ENCODE results near the gene TRAPPC3.

Gene TRAPPC3

GRCh38 chr1:36126797-36127500, 22.3 kb downstream of the TRAPPC3 start:
- no peak overlapping the region for H3K27ac ChIP-seq
- TF ChIP-seq ZFX (IDR thresholded peaks at IDR 0.05; ENCODE audit: borderline replicate concordance): no peak
- no peak for TF ChIP-seq CTCF (IDR thresholded peaks at IDR 0.05)

GRCh38 chr1:36126005-36126716, 23.1 kb downstream of the TRAPPC3 start:
- TF ChIP-seq ZFX (IDR thresholded peaks at IDR 0.05; ENCODE audit: borderline replicate concordance) (no peak), CTCF (IDR thresholded peaks at IDR 0.05) (no peak)
- H3K27ac ChIP-seq: no peak overlapping the region

GRCh38 chr1:36125129-36125991, 23.9 kb downstream of the TRAPPC3 start, which contains the start of gene COL8A2:
COL8A2 (minus strand) TSS chr1:36125222; CDS start chr1:36100242, 24,980 bp downstream.
- no peak within 1 kb of the TSS for H3K27ac ChIP-seq
- TF ChIP-seq CTCF (IDR thresholded peaks at IDR 0.05) (no peak), ZFX (IDR thresholded peaks at IDR 0.05; ENCODE audit: borderline replicate concordance) (no peak)

DNA sequence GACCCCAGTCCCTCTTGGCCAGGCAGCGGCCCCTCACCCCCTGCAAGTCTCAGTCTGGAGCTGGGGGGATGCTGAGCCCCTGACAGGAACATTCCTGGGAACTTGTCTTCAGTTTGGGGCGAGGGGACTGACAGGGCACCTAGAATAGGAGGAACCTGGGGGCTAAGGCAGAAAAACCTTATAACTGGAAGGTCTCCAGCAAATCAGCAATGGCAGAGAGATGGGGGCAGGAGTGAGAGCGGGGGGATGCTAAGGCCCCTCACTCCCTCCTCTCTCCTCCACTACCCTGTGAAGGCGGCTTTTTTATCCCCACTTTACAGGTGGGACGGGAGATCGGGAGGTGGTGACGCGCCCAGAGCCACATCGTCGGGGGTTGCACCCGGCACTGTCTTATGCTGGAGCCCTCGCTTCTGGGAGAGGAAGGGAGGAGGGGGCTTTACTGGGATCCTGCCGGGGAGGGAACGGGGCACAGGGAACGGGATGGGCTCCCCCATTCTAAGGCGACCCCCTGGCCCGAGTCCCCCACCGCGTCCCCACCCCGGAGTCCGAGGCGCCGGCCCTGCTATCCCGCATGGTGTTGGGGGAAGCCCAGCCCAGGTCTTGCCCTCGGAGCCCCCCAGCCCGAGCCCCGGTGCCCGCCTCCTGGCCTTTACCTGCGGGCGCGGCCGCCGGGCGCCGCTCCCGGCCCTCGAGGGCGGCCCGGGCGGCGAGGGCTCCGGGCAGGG, 24.7 kb downstream of the TRAPPC3 start:
- TF ChIP-seq ZFX (IDR thresholded peaks at IDR 0.05; ENCODE audit: borderline replicate concordance): no peak
- no peak for TF ChIP-seq CTCF (IDR thresholded peaks at IDR 0.05)
- no peak overlapping the region for H3K27ac ChIP-seq

GRCh38 chr1:36123356-36123755, 25.9 kb downstream of the TRAPPC3 start:
- no peak for TF ChIP-seq ZFX (IDR thresholded peaks at IDR 0.05; ENCODE audit: borderline replicate concordance)
- TF ChIP-seq CTCF (IDR thresholded peaks at IDR 0.05): no peak
- no peak overlapping the region for H3K27ac ChIP-seq

DNA sequence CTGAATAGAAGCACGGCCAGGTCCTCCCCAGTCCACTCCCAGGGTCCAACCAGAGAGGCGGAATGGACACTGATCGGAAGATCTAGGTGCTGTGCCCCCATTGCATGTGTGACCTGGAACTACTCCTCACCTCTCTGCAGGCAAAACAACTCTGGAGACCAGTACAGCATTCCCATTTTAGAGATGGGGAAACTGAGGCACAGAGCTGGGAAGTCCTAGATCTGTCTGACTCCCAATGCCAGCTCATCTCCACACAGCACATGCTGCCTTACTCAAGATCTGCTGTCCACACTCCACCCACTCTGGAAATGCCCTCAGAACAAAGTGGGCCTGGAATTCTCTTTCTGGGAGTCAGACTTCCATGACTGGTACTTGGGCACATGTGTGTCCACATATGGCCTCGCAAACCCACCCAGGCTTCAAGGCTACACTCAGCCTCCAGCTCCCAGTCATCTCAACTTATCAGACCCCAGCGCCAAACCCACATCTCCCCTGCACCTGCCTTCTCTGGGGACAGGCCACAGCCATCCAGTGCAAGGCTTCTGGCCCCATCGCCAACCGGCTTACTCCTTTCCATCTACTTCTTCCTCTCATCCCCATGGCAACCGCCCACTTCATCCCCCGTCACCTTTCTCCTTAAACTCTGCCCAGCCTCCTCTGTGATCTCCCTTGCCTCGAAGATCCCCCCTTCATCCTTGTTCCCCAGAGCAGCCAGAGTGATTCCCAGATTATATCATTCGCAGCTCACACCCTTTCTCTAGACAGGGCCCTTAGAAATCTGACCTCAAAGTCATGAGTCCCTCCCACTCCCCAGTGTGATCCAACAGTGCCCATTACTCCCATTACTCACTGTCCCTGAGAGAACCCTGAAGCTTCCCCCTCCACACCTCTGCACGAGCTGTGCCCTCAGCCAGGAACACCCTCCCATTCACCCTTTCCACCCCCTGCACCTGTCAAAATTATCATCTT, 26.9 kb downstream of the TRAPPC3 start:
- no peak for TF ChIP-seq ZFX (IDR thresholded peaks at IDR 0.05; ENCODE audit: borderline replicate concordance)
- no peak overlapping the region for H3K27ac ChIP-seq
